Psoas muscle (tissue), 8 donors: ENCODE measurements around the gene KPNA6. TPM values are rescaled to one million over a fixed set of nuclear protein-coding genes. Genes with fewer than 3 reads are reported as not detected.

Experiments used
- ATAC-seq, 4 donors: fragments of 200-7000 bp; cut with Tn5 transposase; one replicate each; pipeline ENCODE4 v1.9.1; 2020; ENCODE audit warnings: moderate library complexity in 3 of 4, mild to moderate bottlenecking in 2 of 4
- DNase-seq, 2 donors: peaks; one replicate each; pipeline ENCODE4 v3.0.0-alpha.2; 2020
- H3K27ac ChIP-seq: fragments of 200-600 bp; one replicate; pipeline ENCODE4 v1.8.0; 2022
- H3K27me3 ChIP-seq, 3 donors: fragments of 200-600 bp in 1 of 3; one replicate each; pipeline versions ENCODE4 v1.6.1 to v1.8.0; 2013 to 2022; ENCODE audit warnings: low read length in 2 of 3, mild to moderate bottlenecking in 2 of 3, moderate library complexity in 1 of 3; ENCODE audit not compliant: insufficient read depth in 3 of 3
- H3K36me3 ChIP-seq, 2 donors: fragments of 200-600 bp in 1 of 2; one replicate each; pipeline versions ENCODE4 v1.6.1 to v1.8.0; 2013 to 2022; ENCODE audit warnings: low read depth in 1 of 2, mild to moderate bottlenecking in 1 of 2, moderate library complexity in 1 of 2; ENCODE audit not compliant: insufficient read depth in 1 of 2
- H3K4me1 ChIP-seq: fragments of 200-600 bp; one replicate; pipeline ENCODE4 v1.8.0; 2022
- H3K4me3 ChIP-seq: fragments of 200-600 bp; one replicate; pipeline ENCODE4 v1.8.0; 2022; ENCODE audit warnings: mild to moderate bottlenecking
- H3K9me3 ChIP-seq: fragments of 200-600 bp; one replicate; pipeline ENCODE4 v1.8.0; 2022
- CTCF ChIP-seq: fragments of 200-600 bp; IDR thresholded peaks from one replicate; pipeline ENCODE4 v1.8.0; 2022; ENCODE audit warnings: antibody characterized with exemption
- WGBS, 3 donors: extraction: QIAGEN DNeasy Blood & Tissue Kit; methylation state at CpG; one replicate each; pipeline versions ENCODE4 v1.1.6 to v1.1.7; 2013; 5-methylcytosine and 5-hydroxymethylcytosine counted together
- intact Hi-C, 2 donors: fragments of 100-400 bp; cut with DNase I; formaldehyde crosslinking; loops; one replicate each; pipeline versions ENCODE4 v1.11.0 to v1.14.2; 2022
- polyA plus RNA-seq, 3 donors: library from polyadenylated mRNA; stranded (reverse); fragments of 200-250 nt; gene quantifications; one replicate each; pipeline ENCODE4 v1.2.3, GENCODE V29; 2013
- total RNA-seq, 4 donors: library from RNA; stranded (reverse); fragmentation: NEBNext Ultra II Directional in 2 of 4; extraction: Animal tissue kit (Norgen Biotek cat#: 25700) in 2 of 4; gene quantifications; one replicate each; pipeline versions ENCODE4 v1.2.1 to v1.2.4, GENCODE V29; 2021 to 2023
- donor health status: healthy with polysubstance abuse.
- donor health status: DM: no; HTN: no; CAD: no; lungs with moderate emphysema.
- donor health status: Bipolar disorder and iron deficiency.
- donor health status: healthy.
- donor health status: DM: yes; HTN: yes; CAD: no.
- donor health status: DM: no; HTN: no; CAD: no.
- donor health status: DM: no; HTN: no; CAD: no.
- donor health status: DM: yes; HTN: yes; CAD: no.

Gene KPNA6
- total and polyA plus RNA-seq, 7 donors: 13.4 to 98.3 (median 67.4) TPM

- H3K4me1 ChIP-seq: peaks cover 24% of the 10 kb centered on the region
- H3K27me3 ChIP-seq: no peaks in the 10 kb centered on the region
- 2% methylated on average over 67 to 77 of the region's 77 CpGs for WGBS, 3 donors
- H3K9me3 ChIP-seq: no peaks in the 10 kb centered on the region
- H3K36me3 ChIP-seq: peaks cover 0 to 10% of the 10 kb centered on the region in 2 donors
- peak; percentile 75 to 85 (median 78) for ATAC-seq
- H3K27ac ChIP-seq: peak within 1 kb of the TSS; percentile 53
- H3K4me3 ChIP-seq: peak within 1 kb of the TSS; percentile 85
- intact Hi-C loops: no loop called here
- no peak for TF ChIP-seq CTCF
- peak; percentile 87 to 93 for DNase-seq
These were observed 97.8 kb downstream of the KPNA6 start, which contains the start of gene IQCC for GRCh38 chr1:32205401-32206370. TSS of gene IQCC (plus strand) at chr1:32205671. CDS start at chr1:32205682, 11 bp downstream.

GRCh38 chr1:32208469-32208868 is 100.6 kb downstream of the KPNA6 start:
- no peak overlapping the region for H3K27ac ChIP-seq
- 72 to 77% (median 75%) methylated on average over 6 of the region's 6 CpGs for WGBS, 3 donors
- peaks cover 13% of the 10 kb centered on the region for H3K4me1 ChIP-seq
- no peak for DNase-seq
- intact Hi-C loops: no loop called here
- H3K4me3 ChIP-seq: no peak overlapping the region
- no peak for TF ChIP-seq CTCF
- no peak for ATAC-seq
- H3K36me3 ChIP-seq: peaks cover 0 to 10% of the 10 kb centered on the region in 2 donors
- no peaks in the 10 kb centered on the region for H3K27me3 ChIP-seq
- H3K9me3 ChIP-seq: no peaks in the 10 kb centered on the region

DNA sequence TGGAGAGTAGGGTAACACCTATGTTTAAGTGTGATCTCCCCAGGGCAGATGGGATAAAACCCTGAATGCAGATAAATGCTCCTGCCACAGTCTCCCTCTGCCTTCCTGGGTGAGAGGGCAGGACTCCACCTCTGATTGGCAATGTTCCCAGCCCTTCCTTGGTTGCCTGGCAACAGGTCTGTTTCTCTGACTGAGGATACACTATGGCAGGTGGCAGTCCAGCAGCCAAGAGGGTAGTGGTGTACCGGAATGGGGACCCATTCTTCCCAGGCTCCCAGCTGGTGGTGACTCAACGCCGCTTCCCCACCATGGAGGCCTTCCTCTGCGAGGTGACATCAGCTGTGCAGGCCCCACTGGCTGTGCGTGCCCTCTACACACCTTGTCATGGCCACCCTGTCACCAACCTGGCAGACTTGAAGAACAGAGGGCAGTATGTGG is 101.1 kb downstream of the KPNA6 start, which contains the start of gene DCDC2B:
Gene DCDC2B (plus strand): TSS at position 199 of the 438 bp plus-strand sequence. CDS start 5 bp downstream, at position 204.
- Histone ChIP-seq H3K27ac (no peak within 1 kb of the TSS), H3K9me3 (no peaks in the 10 kb centered on the region), H3K4me3 (no peak within 1 kb of the TSS), H3K27me3 (no peaks in the 10 kb centered on the region), H3K36me3 (peaks cover 0 to 8% of the 10 kb centered on the region in 2 donors), H3K4me1 (peaks cover 13% of the 10 kb centered on the region)
- intact Hi-C loops: no loop called here
- TF ChIP-seq CTCF: no peak
- 28 to 41% (median 33%) methylated on average over 5 of the region's 5 CpGs for WGBS, 3 donors
- DNase-seq: peak in 1 of 2 donors; percentile 60
- ATAC-seq: peak; percentile 11 to 65 (median 36)

DNA sequence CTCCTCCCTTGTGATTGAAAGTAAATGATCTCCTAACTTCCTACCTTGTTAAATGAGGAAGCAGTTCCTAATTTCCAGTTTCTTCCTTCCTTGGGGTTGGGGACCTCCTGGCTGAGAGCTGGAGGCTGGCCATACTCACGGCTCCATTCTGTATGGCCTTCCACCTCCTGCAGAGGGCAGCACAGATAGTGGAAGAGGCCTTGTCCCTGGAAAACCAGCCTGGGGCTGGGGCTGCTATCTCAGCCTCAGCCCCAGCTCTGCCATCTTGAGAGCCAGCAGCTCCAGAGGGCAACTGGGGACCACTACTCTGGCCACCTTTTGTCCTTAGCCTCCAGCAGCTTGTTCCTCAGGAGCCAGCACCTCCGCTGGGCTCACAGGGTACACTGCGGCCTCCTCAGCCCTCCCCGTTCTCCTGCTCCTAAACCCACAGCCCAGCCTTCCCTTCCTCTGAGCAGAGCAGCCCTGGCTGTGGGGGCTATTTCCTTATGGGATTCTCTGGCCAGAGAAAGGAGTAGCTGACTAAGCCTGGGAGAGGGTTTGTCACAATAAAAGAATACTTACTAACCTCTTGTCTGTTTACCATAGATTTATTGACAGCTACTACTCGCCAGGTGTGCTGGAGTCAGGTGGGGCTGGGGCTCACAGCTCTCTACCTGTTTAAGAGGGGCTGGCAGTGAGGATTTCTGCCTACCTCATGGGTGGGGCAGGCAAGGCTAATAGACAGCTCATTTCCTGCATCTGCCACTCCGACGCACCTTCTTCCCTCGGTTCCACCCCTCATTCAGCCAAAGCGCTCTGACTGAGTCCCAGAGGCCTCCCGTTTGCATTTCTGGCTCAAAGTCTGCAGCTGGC is 108.0 kb downstream of the KPNA6 start:
- TF ChIP-seq CTCF: peak; percentile 70
- WGBS, 3 donors: 72 to 76% (median 75%) methylated on average over 10 of the region's 10 CpGs
- H3K9me3 ChIP-seq: no peaks in the 10 kb centered on the region
- no peak overlapping the region for H3K27ac ChIP-seq
- H3K4me1 ChIP-seq: peaks cover 3% of the 10 kb centered on the region
- no peaks in the 10 kb centered on the region for H3K27me3 ChIP-seq
- peak in 1 of 2 donors; percentile 68 for DNase-seq
- H3K36me3 ChIP-seq: peaks cover 4 to 56% of the 10 kb centered on the region in 2 donors
- peak; percentile 78 to 89 (median 82) for ATAC-seq
- no peak overlapping the region for H3K4me3 ChIP-seq
- intact Hi-C loops: loop anchor here (2.0 to 10.0 kb wide), 2 partner anchors 99 to 101 kb away; no protein-coding TSS in a partner anchor
